Activated CD4-positive, CD25-positive, alpha-beta regulatory T cell treated with anti-CD3 and anti-CD28 coated beads, Interleukin-2, amount 50 U/mL, for 72 hours (primary cell): ENCODE measurements around the gene ABR.
"Not testable (repeated sequence)": the region's sequence is repeated elsewhere in the genome, so short reads cannot be mapped to it uniquely, and the experiment has no call there.

ENCODE experiments used
- DNase-seq: peaks from one replicate; pipeline ENCODE4 v3.0.0; 2021

Gene ABR

DNA sequence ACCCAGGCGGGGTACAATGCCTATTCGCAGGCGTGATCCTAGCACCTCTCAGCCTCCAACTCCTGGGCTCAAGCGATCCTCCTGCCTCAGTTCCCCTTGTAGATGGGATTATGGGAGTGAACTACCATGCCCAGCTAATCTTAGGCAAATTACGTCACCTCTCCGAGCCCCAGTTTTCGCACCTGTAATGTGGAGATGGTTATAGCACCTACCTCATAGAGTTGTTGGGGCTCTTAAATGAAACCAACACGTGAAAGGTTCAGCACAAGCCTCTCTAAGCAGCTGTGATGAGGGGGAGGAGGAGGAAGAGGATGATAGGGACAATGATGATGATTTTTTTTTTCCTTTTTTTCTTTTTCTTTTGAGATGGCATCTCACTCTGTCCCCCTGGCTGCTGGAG, 59.9 kb downstream of the ABR start:
- DNase-seq = no peak

DNA sequence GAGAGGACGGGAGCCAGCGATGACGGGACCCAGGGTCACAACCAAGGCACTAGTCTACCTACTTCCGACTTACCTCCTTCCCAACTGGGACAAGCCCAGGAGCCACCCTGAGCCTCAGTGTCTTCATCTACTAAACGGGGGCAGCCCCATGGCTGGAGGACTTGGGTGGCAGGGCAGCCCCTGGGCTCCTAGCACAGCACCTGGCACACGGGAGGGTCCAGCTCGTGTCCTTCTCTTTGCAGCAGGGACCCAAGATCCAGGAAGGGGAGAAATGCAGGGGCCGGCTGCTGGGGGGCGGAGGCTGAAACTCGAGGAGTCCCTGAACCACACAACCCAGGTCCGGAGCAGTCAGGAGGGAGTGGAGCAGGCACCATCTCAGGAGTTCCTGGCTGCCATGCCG, 63.2 kb downstream of the ABR start:
- DNase-seq = no peak

DNA sequence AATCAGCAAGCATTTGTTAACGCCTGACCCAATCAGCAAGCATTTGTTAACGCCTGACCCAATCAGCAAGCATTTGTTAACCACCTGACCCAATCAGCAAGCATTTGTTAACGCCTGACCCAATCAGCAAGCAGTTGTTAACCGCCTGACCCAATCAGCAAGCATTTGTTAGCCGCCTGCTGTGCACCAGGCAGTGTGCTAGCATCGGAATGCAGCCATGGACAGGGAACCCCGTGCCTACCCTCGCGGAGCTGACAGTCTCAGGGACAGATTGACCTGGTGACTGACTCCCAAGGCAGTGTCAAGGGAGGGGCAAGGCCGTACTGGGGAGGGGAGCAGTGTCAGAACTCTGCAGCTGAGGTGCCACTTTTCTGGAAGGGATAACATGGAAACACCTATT, 66.9 kb downstream of the ABR start:
- DNase-seq = no peak

DNA sequence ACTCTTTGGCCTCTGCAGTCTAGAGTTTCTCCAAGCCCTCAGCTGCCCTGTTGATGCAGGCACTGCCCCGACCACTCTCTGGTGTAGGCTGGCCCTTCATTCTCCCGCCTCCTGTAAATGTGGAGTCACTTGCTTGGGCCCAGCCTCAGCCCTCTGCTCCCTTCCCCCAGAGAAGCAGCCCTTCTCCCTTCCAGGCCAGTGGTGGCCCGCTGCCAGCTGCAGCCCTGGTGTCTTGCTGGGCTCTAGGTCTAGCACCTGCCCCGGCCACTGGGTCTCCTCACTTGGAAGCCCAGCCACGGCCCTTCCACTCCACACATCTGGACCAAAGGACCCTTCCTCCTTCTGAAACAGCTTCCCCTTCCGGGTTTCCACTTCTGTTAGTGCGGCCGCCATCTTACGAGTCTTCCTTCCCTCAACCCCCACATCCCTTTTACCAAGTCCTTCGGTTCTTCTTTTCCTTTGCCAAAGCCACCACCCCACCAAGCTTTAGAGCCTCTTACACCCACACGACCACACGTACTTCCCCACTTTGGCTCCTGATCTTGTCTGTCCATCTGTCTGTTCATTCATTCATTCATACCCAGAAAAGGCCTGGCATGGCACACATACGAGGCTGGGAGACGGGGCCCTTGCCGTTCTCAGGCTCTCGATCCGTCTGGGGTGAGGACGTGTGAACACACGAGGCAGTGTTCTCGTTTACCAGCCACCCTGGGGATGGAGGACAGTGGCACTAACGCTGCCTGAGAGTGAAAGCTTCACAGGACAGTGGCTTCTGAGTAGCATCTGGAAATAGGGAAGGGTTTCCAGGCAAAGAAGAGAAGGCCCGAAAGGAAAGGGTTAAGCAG, 68.0 kb downstream of the ABR start:
- DNase-seq = no peak

DNA sequence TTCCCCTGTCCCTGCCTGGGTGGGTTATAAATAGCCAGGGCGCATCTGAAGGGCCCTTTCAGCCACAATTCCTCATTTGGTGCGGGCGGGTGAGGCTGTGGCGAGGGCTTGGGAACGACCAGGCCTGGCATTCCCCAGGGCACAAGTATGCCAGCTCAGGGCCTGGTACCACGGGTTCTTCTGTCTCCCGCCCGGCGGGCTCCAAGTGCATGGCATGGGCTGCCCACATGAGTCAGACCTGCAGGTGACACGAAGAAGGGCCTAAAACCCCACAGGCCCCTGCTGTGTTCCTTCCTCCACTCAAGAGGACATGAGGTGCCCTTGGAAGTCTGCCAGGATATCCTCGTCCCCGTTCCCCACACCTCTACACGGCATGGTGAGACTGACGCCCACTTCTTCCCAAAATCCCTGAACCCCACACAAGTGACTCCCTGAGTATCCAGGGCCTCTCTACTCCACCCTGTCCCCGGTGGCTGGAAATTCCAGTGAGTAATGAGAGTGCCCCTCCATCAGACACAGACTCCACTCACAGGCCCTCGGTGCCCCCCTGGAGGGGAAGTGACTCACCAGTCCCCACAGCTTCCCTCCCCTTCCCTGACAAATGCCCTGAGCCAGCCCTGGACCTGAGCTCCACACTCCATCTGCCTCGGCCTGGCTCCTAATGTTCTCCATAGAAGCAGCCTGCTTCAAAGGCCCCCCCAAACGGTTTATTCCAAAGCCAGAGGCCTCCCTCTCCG, 68.8 kb downstream of the ABR start:
- DNase-seq = no peak

DNA sequence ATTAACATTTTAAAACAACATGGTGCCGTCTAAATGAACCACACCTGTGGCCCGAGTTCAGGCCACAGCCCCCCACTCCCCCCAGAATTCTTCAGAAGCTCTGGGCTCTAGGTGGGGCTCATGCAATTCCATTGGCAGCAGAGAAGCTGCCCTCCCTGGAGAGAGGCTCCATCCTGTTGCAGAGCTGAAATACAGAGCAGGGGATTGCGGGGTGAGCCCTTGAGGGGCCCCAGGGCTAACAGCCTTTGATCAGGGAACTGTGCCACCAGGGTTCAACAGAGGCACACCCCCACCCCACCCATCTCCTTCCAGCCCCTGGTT, 69.3 kb downstream of the ABR start:
- no peak for DNase-seq

DNA sequence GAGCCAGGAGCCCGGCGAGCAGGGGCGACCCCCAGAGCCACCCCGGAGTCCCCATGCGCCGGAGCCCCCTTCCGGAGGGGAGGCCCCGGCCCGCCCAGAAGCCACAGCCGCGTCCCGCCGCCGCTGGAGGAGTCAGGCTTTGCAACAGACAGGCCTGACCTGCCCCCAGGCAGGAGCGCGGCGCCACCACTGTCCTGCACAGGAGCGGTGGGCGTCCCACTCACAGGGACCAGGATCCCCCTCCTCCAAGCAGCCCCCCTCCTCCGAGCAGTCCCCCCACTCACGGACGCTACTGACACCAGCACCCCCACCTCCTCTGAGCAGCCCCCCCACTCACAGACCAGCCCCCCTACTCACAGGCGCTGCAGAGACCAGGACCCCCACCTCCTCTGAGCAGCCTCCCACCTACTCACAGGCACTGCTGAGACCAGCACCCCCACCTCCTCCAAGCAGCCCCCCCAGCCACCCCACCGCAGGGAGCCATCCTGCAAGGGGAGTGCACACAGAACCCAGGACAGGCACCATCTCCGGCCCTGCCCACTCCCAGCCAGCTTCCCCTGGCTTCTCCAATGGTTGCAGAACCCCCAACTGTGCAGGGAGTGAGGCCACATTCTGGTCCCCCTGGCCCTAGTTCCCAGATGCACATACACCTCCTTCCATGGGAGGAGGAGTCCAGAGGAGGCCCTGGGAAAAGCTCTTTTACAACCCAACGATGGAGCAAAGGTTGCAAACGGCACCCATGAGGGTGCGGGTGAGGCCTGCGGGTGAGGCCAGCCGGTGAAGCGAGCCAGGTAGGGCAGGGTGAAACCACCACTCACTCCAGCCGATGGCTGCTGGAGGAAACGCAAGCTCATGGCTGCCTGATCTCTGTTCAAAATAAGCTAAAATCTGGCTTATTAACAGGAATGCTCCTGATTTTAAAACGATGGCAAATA, 69.9 kb downstream of the ABR start:
- no peak for DNase-seq

DNA sequence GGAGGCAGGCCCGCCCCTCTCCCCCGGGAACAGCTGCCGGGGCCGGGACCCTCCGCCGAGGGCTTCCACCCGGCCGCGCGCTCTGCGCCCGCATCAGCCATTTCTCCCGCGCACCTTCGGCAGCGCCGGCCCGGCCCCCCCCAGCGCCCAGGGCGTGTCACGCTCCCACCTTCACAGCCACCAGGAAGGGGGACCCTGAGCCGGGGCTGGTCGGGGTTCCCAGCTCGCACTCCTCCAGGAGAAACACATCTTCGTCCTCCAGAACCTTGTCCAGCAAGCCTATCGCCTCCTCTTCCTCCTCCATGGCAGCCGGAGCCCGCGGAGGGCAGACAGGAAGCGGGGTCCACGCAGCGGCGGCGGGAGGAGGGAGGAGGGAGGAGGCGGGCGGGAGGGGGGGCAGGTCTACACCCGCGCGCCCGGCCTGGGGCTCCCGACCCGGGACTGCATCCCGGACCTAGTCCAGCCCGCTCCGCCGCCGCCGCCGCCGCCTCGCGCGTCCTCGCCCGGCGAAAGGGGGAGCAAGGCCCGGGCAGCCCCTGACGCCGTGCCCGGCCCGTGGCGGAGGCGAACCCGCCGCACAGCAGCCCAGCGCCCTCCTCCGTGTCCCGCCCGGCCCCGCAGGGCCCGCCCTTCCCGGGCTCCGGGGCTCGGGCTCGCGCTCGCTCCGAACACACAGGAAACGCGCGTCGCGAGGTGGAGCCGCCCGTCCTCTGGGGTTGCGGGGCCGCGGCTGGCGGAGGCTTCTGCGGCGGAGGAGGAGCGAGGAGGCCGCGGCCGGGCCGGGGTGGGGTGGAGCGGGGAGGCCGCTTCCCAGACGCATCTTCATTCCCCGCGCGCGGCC, 70.8 kb downstream of the ABR start:
- DNase-seq = peak; percentile 73

DNA sequence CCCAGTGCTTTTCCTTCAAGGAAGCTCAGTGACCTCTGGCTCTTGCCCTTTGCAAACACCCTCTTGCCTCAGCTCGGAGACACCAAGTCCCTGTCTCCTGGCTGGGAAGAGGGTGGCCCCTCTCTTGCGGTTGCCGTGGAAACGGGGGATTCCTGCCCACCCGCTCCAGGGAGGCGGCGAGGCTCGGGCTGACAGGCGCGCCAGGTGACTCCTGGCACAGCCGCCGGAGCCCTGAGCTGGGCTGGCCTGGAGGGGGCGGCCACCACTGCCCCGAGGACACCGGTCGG, 71.4 kb downstream of the ABR start:
- DNase-seq = no peak

DNA sequence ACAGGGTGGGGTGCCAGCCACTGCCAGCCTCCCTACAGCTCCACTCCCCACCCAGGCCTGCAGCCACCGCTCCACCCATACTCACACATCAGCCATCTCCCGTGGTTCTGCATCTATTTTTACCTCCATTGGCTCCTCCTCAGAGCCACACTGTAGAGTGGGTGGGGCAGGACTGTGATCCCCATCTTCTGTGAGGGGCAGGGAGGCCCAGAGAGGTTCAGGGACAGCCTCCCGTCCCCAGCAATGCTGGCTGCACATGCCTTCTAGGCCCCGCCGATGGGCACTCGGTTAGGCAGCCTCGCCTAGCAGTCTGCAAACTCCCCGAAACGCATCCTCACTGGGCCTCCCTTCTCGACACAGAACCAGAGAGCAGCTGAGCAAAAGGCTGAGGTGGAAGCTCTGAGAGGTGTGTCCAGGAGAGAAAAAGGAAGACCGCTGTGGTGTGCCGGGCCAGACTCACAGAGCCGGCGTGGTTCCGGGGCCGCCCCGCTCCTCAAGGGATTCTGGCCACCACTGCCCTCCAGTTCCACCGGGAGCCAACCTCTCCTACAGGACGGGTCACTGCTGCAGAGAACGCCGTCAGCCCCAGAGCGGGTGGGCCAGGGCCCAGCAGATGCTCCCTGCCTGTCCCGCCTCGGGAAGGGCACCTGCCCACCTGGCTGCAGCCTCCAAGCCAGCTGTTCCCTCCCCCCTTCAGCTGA, 71.9 kb downstream of the ABR start:
- DNase-seq = no peak

DNA sequence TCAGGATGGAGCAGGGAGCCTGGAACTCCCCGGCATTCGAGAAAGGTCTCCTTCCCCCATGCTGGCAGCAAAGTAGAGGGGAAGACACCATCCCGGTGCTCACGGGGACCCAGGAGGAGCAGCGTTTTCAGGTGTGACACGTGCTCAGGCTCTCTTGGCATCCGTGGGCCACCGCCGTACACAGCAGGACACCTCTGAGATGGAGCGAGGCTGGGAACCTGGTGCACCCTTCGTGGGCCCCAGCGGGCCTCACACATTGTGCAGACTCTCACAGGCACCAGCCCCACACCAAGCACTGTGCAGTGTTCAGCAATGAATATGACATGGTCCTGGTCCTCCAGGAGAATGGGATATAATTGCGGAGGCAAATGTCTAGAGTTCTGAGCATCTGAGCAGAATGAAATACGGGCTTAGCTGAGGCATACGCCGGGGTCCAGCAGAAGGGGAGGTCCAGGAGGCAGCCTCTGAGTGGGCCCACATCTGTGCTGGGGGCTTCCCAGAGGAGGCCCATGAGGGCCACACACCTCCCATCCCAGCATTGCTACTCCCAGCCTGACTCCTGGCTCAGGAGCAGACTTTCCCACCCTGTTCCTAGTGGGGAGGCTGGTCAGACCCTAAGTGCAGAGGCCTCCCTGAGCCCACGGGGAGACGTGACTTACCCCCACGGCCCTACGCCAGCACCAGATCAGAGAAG, 72.6 kb downstream of the ABR start:
- DNase-seq = no peak

DNA sequence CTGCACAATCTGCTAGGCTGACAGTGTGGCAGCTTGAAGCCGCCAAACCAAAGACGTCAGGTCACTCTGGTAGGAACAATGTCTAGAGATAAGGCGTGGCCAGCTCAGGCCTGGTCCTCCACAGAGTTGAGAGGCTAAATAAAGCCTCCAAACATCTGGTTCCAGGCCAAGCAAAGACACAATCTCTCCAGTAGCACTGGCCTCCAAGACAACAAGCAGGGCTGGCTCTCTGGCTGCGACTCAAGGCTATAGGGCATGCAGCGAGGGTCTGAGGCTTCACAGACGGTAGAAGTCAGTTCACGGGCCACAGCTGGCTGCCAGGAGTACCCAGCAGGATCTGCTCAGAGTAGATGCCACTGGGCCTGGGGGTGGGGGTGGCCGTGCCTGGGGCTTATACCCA, 75.6 kb downstream of the ABR start:
- no peak for DNase-seq

DNA sequence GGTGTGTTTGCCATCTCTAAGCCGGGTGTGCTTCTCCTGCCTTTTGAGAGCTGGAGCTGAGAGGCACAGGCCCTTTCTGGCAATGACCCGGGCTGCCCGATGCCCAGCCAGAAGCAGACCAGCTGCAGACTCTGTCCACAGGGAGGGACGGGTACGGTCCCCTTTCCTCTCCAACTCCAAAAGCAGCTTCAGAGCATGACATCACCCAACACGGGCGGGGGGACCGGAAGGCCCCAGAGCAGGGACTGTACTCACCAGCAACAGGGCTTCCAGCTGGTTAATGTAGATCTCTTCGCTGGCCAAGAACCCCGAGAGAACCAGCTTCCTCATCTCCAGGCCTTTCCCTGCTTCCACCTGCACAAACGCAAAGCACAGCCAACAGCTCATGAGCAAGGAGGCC, 79.4 kb downstream of the ABR start:
- DNase-seq = no peak

DNA sequence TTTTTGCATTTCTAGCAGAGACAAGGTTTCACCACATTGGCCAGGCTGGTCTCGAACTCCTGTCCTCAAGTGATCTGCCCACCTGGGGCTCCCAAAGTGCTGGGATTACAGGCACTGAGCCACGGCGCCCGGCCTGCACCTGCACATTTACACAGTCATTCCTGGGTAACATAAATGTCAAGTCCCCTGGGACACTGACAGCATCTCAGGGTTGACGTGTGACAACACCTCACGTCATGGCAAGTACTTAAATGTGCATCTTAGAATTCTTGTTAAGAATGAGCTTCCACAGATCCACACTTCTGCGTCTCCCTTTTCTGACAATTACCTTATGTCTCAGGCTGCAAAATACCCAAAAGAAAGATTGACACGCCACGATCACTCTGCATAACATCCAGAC, 80.5 kb downstream of the ABR start:
- no peak for DNase-seq

DNA sequence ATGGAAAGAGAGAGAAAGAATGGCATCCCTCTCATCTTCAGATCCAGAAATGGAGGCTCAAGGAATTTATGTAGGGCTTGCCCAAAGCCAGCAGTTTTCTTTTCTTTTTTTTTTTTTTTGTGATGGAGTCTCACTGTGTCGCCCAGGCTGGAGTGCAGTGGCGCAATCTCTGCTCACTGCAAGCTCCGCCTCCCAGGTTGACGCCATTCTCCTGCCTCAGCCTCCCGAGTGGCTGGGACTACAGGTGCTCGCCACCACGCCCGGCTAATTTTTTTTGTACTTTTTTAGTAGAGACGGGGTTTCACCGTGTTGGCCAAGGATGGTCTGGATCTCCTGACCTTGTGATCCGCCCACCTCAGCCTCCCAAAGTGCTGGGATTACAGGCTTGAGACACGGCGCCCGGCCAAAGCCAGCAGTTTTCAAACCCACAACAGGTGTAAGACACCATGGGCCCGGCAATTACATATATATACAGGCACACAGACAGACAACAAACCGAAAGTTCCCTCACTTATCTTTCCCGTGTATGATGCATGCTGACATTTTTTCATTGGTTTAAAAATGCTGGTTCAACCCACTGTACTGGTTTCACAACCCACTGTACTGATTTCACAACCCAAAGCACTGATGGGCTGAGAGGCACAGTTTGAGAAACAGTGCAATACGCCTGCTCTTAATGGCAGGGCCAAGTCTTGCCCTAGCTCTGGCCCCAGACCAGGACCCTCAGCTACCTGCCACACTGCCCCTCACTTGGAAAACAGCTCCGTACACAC, 81.6 kb downstream of the ABR start:
- DNase-seq = not testable (repeated sequence)

DNA sequence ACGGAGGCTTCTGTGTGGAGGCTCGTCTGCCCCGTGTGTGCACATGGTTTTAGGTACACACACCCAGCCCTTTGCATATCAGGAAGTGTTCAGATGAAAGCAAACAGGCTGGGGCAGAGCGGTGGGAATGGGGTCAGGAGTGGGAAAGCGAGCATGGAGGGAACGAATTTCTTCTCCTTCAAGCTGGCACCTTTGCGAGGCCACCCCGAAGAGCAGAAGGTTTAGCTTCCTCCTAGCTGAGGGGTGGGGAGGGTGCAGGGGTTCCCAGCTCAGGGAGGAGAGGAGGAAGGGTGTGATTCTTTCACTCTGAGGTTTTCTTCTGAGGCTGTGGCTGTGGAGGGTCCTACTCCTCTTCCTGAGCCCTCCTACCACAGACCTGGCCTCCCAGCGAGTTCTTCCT, 83.6 kb downstream of the ABR start:
- DNase-seq = no peak

DNA sequence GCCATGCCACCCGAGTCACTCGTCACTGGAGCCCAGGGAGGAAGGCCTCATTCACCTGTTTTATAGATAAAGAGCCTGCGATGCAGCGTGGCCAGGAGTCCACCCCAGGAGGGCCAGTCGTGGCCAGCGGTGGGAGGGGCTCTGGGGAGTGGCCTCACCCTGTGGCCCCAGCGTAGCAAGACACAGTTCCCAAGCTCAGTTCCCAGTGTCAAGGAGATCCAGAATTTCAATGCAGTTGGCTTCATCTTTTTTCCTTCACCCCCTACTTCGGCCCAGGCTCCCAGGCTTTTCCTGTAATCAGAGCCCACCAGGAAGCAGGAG, 84.0 kb downstream of the ABR start:
- no peak for DNase-seq

DNA sequence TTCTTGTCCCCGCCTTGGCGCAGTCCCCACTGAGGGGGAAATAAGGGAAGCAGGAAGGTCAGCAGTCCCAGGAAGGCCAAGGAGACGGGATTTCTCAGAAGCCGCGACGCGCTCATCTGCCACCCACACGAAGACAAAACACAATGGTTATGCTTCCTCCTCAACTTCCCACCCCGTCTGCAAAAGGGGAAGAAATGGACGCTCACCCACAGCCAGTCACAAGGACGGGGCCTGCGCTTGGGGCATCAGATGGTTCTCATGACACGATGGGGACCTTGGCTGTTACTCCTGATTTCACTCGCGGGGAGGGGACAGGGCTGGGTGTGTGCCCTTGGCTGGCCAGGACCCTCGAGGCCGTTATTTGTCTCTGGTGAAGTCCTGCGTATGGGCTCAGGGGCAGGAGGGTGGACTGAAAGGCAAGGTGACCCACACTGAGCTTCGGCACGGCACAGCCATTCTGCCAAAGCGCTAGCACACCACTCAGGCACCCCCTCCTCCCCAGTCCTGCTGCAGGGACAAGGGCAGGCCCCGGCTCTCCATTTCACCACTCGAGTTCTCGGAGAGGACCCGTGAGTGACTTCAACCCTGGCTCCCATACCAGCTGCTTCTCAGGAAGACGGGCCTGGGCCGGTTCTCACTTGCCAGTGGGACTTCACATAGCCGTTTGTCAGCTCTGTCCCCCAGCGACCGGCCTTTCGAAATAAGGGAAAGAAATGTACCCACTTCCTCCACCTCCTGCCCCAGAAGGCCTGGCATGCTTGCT, 84.5 kb downstream of the ABR start:
- no peak for DNase-seq

DNA sequence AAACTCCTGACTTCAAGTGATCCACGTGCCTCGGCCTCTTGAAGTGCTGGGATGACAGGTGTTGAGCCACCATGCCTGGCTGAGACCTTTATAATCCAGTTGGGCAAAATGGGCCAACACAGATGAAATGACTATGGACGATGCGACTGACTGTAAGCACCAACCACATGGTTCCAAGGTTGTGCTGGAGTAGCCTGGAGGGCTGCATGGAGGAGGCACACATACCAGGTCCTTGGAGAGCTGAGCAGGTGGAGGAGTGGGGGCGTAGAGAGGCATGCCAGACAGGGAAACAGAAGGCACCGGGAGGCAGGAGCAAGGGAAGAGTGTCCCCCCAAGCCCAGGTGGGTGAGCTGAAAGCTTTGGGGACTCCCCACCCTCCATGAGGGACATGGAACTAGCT, 85.2 kb downstream of the ABR start:
- DNase-seq = no peak

DNA sequence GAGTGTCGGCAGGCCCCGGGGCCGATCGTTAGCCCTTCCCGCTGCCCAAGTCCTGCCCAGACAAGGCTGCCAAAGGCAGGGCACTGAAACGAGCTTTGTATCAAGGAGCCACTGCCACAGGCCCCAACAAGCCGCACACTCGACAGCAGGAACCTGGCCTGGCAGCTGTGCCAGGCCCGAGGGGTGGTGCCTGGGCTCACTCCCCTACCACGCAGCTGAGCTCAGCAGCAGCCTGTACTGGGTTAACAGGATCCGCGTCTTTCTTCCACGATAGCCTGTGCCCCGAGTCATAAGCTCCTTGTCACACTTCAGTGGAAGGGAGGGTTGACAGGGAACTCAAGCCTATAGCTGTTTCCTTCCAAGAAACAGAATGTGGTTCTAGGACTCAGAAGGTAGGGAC, 87.9 kb downstream of the ABR start:
- DNase-seq = no peak
